Tibial artery (tissue), 4 donors: Measurements from ENCODE around the gene PMPCA.

ENCODE experiments used
- DNase-seq, 2 donors: peaks; one replicate each; pipeline ENCODE4 v3.0.0-alpha.2; 2019
- H3K27ac ChIP-seq, 2 donors: fragments of 200-600 bp; sonication (generic) in 1 of 2; 1 replicate in 1 of 2; 2 replicates in 1 of 2; pipeline ENCODE4 v1.5.1; 2018 to 2019; ENCODE audit warnings: mild to moderate bottlenecking in 1 of 2
- H3K27me3 ChIP-seq, 2 donors: fragments of 200-600 bp; sonication (generic) in 1 of 2; one replicate each; pipeline versions ENCODE4 v1.5.1 to v1.6.0; 2016 to 2019
- H3K36me3 ChIP-seq, 3 donors: fragments of 200-600 bp; sonication (generic) in 2 of 3; one replicate each; pipeline ENCODE4 v1.5.1; 2016 to 2019; ENCODE audit warnings: mild to moderate bottlenecking in 2 of 3
- H3K4me1 ChIP-seq, 4 donors: fragments of 200-600 bp; sonication (generic) in 2 of 4; 1 replicate in 3 of 4; 2 replicates in 1 of 4; pipeline ENCODE4 v1.5.1; 2016 to 2019
- H3K4me3 ChIP-seq, 2 donors: fragments of 200-600 bp; sonication (generic) in 1 of 2; 1 replicate in 1 of 2; 2 replicates in 1 of 2; pipeline ENCODE4 v1.5.1; 2018 to 2019; ENCODE audit warnings: mild to moderate bottlenecking in 2 of 2
- H3K9me3 ChIP-seq, 3 donors: fragments of 200-600 bp; sonication (generic) in 1 of 3; one replicate each; pipeline ENCODE4 v1.5.1; 2016 to 2019
- CTCF ChIP-seq, 2 experiments: fragments of 200-600 bp in 1 of 2; fragments of 450-650 bp in 1 of 2; IDR thresholded peaks; one replicate each; pipeline ENCODE4 v1.5.1; 2017 to 2019; ENCODE audit warnings: antibody characterized with exemption in 2 of 2, mild to moderate bottlenecking in 1 of 2, moderate library complexity in 1 of 2
- intact Hi-C: fragments of 100-400 bp; cut with DNase I; formaldehyde crosslinking; loops from one replicate; pipeline ENCODE4 v1.15.0; 2023; ENCODE audit warnings: low total_unique reads

Gene PMPCA

GRCh38 chr9:136396219-136396515, 14.3 kb upstream of the PMPCA start:
- intact Hi-C loops = no loop called here
- DNase-seq = no peak
- Histone ChIP-seq H3K36me3 (peaks cover 37 to 72% (median 56%) of the 10 kb centered on the region in 3 donors), H3K4me1 (peaks cover 0 to 26% (median 20%) of the 10 kb centered on the region in 4 donors), H3K9me3 (no peaks in the 10 kb centered on the region), H3K27me3 (no peaks in the 10 kb centered on the region), H3K4me3 (no peak overlapping the region), H3K27ac (no peak overlapping the region)
- TF ChIP-seq CTCF (IDR thresholded peaks at IDR 0.05) = no peak

GRCh38 chr9:136397643-136398042, 12.8 kb upstream of the PMPCA start:
- peaks cover 0 to 26% (median 20%) of the 10 kb centered on the region in 4 donors for H3K4me1 ChIP-seq
- H3K36me3 ChIP-seq = peaks cover 32 to 67% (median 52%) of the 10 kb centered on the region in 3 donors

GRCh38 chr9:136398286-136398685, 12.2 kb upstream of the PMPCA start:
- Histone ChIP-seq H3K9me3 (no peaks in the 10 kb centered on the region), H3K4me3 (no peak overlapping the region), H3K27me3 (no peaks in the 10 kb centered on the region), H3K27ac (no peak overlapping the region), H3K4me1 (peaks cover 0 to 26% (median 20%) of the 10 kb centered on the region in 4 donors), H3K36me3 (peaks cover 32 to 63% (median 48%) of the 10 kb centered on the region in 3 donors)
- intact Hi-C loops = no loop called here
- TF ChIP-seq CTCF (IDR thresholded peaks at IDR 0.05) = no peak
- no peak for DNase-seq

More at GRCh38 chr9:136397643-136398042, 12.8 kb upstream of the PMPCA start:
- no peak for TF ChIP-seq CTCF (IDR thresholded peaks at IDR 0.05)
- Histone ChIP-seq H3K27ac (no peak overlapping the region), H3K4me3 (no peak overlapping the region), H3K27me3 (no peaks in the 10 kb centered on the region), H3K9me3 (no peaks in the 10 kb centered on the region)
- no peak for DNase-seq
- intact Hi-C loops = no loop called here

- H3K27me3 ChIP-seq = no peaks in the 10 kb centered on the region
- H3K4me1 ChIP-seq = peaks cover 0 to 26% (median 20%) of the 10 kb centered on the region in 4 donors
- no peak for DNase-seq
- no peaks in the 10 kb centered on the region for H3K9me3 ChIP-seq
- H3K4me3 ChIP-seq = peak overlapping the region; percentile 77 to 92
- intact Hi-C loops = no loop called here
- H3K36me3 ChIP-seq = peaks cover 26 to 63% (median 47%) of the 10 kb centered on the region in 3 donors
- no peak for TF ChIP-seq CTCF (IDR thresholded peaks at IDR 0.05)
- peak overlapping the region; percentile 54 to 63 for H3K27ac ChIP-seq
Measured at GRCh38 chr9:136399176-136400037, 11.1 kb upstream of the PMPCA start.

GRCh38 chr9:136400038-136400834, 10.2 kb upstream of the PMPCA start, which contains the start of gene SNAPC4:
SNAPC4 (minus strand) TSS chr9:136400170; CDS start chr9:136398428, 1,742 bp downstream.
- Histone ChIP-seq H3K4me3 (peak within 1 kb of the TSS; percentile 77 to 92), H3K27me3 (no peaks in the 10 kb centered on the region), H3K4me1 (peaks cover 0 to 26% (median 20%) of the 10 kb centered on the region in 4 donors), H3K9me3 (no peaks in the 10 kb centered on the region), H3K27ac (peak within 1 kb of the TSS; percentile 54 to 63), H3K36me3 (peaks cover 23 to 63% (median 47%) of the 10 kb centered on the region in 3 donors)
- TF ChIP-seq CTCF (IDR thresholded peaks at IDR 0.05) = peak; percentile 94 to 98
- intact Hi-C loops = no loop called here
- peak; percentile 77 to 89 for DNase-seq
